HG03045 (cell line): ENCODE results near the gene OSBPL5.

Experiments
- ATAC-seq: cut with Tn5 transposase; IDR thresholded peaks from one replicate; pipeline ENCODE4 v1.9.1; 2021; ENCODE audit warnings: mild to moderate bottlenecking, moderate library complexity; ENCODE audit not compliant: unreplicated experiment

Gene OSBPL5

GRCh38 chr11:3105791-3106735 lies 59.0 kb downstream of the OSBPL5 start:
- ATAC-seq, result no peak

GRCh38 chr11:3104961-3105790 lies 59.9 kb downstream of the OSBPL5 start:
- ATAC-seq, result no peak

- no peak for ATAC-seq
Measured at GRCh38 chr11:3104051-3104714, 60.9 kb downstream of the OSBPL5 start.

GRCh38 chr11:3103076-3103475 lies 62.0 kb downstream of the OSBPL5 start:
- ATAC-seq, result no peak

GRCh38 chr11:3102641-3102921 lies 62.5 kb downstream of the OSBPL5 start:
- no peak for ATAC-seq

- ATAC-seq, result no peak
Measured at GRCh38 chr11:3101921-3102640, 63.0 kb downstream of the OSBPL5 start.

- ATAC-seq, result no peak
Measured at GRCh38 chr11:3099178-3099577, 65.9 kb downstream of the OSBPL5 start.

GRCh38 chr11:3096909-3097530 lies 68.1 kb downstream of the OSBPL5 start:
- no peak for ATAC-seq

GRCh38 chr11:3095712-3096361 lies 69.3 kb downstream of the OSBPL5 start:
- ATAC-seq, result no peak

- no peak for ATAC-seq
Measured at GRCh38 chr11:3094223-3094824, 70.8 kb downstream of the OSBPL5 start.

- ATAC-seq, result no peak
Measured at GRCh38 chr11:3093281-3094191, 71.6 kb downstream of the OSBPL5 start.

GRCh38 chr11:3092603-3093141 lies 72.4 kb downstream of the OSBPL5 start:
- no peak for ATAC-seq

- no peak for ATAC-seq
Measured at GRCh38 chr11:3091846-3092602, 73.1 kb downstream of the OSBPL5 start.

- ATAC-seq, result no peak
Measured at GRCh38 chr11:3091081-3091845, 73.8 kb downstream of the OSBPL5 start.

- ATAC-seq, result no peak
Measured at GRCh38 chr11:3090096-3090901, 74.8 kb downstream of the OSBPL5 start.
